ENCODE results near the gene ZBTB37.

- TF ChIP-seq CTCF (IDR thresholded peaks at IDR 0.05) = no peak
- TF ChIP-seq POLR2A (IDR thresholded peaks at IDR 0.05) = no peak
Measured at GRCh38 chr1:173900992-173901391, 32.8 kb downstream of the ZBTB37 start.

Data from right lobe of liver (tissue), 4 donors.